ENCODE measurements around the gene VCL. TPM values are rescaled to one million over a fixed set of nuclear protein-coding genes. Genes with fewer than 3 reads are reported as not detected.
A peak's percentile ranks its signal among the peaks of the same experiment; 100 is the strongest.

VCL gene
- total RNA-seq, 1 experiment from 2014 or later = 291 TPM

GRCh38 chr10:74088722-74089121 is 90.8 kb downstream of the VCL start:
- Mint-ChIP-seq H3K27me3 (ENCODE audit: low read depth) (no peaks in the 10 kb centered on the region), H3K4me3 (no peak overlapping the region), H3K4me1 (no peaks in the 10 kb centered on the region), H3K9me3 (no peaks in the 10 kb centered on the region), H3K27ac (peak overlapping the region in 1 of 3 experiments; percentile 17; a peak in 2 of 7 replicates), H3K36me3 (ENCODE audit: insufficient read depth in 1 of 3, low read depth in 3 of 3) (peaks cover 49 to 82% (median 73%) of the 10 kb centered on the region in 3 experiments; a peak in 6 of 7 replicates)
- Histone ChIP-seq H3K9me3 (ENCODE audit: control insufficient read depth, low read depth, low read length) (no peaks in the 10 kb centered on the region), H3K14ac (ENCODE audit: insufficient read depth, low read length) (no peak overlapping the region), H2BK12ac (ENCODE audit: insufficient read length, low read depth, low read length) (no peak overlapping the region), H4K91ac (ENCODE audit: insufficient read length, low read depth, low read length) (no peak overlapping the region), H3T11ph (ENCODE audit: low read length) (no peak overlapping the region), H3K27me3 (ENCODE audit: insufficient read depth, low read length) (no peaks in the 10 kb centered on the region), H3K79me2 (ENCODE audit: insufficient read depth, low read length) (no peaks in the 10 kb centered on the region), H2BK15ac (ENCODE audit: low read depth, low read length) (no peak overlapping the region), H3K79me1 (ENCODE audit: insufficient read depth, low read depth, low read length, poor library complexity, severe bottlenecking) (peaks cover 3% of the 10 kb centered on the region), H4K8ac (replicated peaks; ENCODE audit: insufficient read length, low read depth, low read length) (no peak overlapping the region), H2AFZ (ENCODE audit: low read length) (no peak overlapping the region), H3K9ac (ENCODE audit: extremely low read depth, insufficient read length, low read length) (no peak overlapping the region), H2AK5ac (ENCODE audit: insufficient read length, low read length) (no peak overlapping the region), H3K23me2 (ENCODE audit: insufficient read length, low read depth, low read length, poor library complexity, severe bottlenecking) (no peaks in the 10 kb centered on the region), H4K20me1 (ENCODE audit: control insufficient read depth, insufficient read depth, insufficient read length) (no peaks in the 10 kb centered on the region), H3K4me2 (ENCODE audit: insufficient read depth, insufficient read length, low read length) (no peak overlapping the region), H3K4me1 (ENCODE audit: insufficient read depth, low read length) (no peaks in the 10 kb centered on the region), H2BK120ac (ENCODE audit: low read depth, low read length, poor library complexity, severe bottlenecking) (no peak overlapping the region), H2BK20ac (ENCODE audit: low read depth, low read length, poor library complexity, severe bottlenecking) (no peak overlapping the region), H3K56ac (ENCODE audit: insufficient read length, low read depth, low read length) (no peak overlapping the region), H2BK5ac (ENCODE audit: insufficient read length, low read length) (no peak overlapping the region), H3K23ac (ENCODE audit: insufficient read length, low read depth, low read length) (no peak overlapping the region), H3K27ac (ENCODE audit: insufficient read length, low read depth, low read length) (no peak overlapping the region), H3K4ac (ENCODE audit: low read depth, low read length) (no peak overlapping the region), H3K18ac (ENCODE audit: insufficient read length, low read depth, low read length) (no peak overlapping the region), H4K5ac (ENCODE audit: insufficient read length, low read depth, low read length) (no peak overlapping the region)
- WGBS (ENCODE audit: extremely low coverage, insufficient read length, low lambda C conversion rate) = no CpG with 5 or more reads among the region's 3 CpGs
- DNase-seq = no peak
- TF ChIP-seq, protein P1, sequence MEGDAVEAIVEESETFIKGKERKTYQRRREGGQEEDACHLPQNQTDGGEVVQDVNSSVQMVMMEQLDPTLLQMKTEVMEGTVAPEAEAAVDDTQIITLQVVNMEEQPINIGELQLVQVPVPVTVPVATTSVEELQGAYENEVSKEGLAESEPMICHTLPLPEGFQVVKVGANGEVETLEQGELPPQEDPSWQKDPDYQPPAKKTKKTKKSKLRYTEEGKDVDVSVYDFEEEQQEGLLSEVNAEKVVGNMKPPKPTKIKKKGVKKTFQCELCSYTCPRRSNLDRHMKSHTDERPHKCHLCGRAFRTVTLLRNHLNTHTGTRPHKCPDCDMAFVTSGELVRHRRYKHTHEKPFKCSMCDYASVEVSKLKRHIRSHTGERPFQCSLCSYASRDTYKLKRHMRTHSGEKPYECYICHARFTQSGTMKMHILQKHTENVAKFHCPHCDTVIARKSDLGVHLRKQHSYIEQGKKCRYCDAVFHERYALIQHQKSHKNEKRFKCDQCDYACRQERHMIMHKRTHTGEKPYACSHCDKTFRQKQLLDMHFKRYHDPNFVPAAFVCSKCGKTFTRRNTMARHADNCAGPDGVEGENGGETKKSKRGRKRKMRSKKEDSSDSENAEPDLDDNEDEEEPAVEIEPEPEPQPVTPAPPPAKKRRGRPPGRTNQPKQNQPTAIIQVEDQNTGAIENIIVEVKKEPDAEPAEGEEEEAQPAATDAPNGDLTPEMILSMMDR (conservative IDR thresholded peaks at IDR 0.05) = no peak

All from H9 (cell line).